WI38 (cell line): Measurements from ENCODE around the gene UGT2B7.

ENCODE experiments used
- H3K4me3 ChIP-seq: 2 replicates; pipeline ENCODE4 v1.5.1; 2011; ENCODE audit warnings: low read depth, mild to moderate bottlenecking, control low read depth, low read length
- CTCF ChIP-seq: IDR thresholded peaks from 2 replicates; pipeline ENCODE4 v1.5.1; 2012; ENCODE audit warnings: low read depth, mild to moderate bottlenecking, control low read depth, low read length

UGT2B7 gene

GRCh38 chr4:69056921-69057550 is 39.2 kb upstream of the UGT2B7 start:
- TF ChIP-seq CTCF, result no peak
- no peak overlapping the region for H3K4me3 ChIP-seq

- no peak for TF ChIP-seq CTCF
- no peak overlapping the region for H3K4me3 ChIP-seq
These were observed 38.5 kb upstream of the UGT2B7 start for GRCh38 chr4:69057620-69058409.

- H3K4me3 ChIP-seq, result no peak overlapping the region
- TF ChIP-seq CTCF, result no peak
These were observed 37.7 kb upstream of the UGT2B7 start for GRCh38 chr4:69058410-69059059.

- no peak overlapping the region for H3K4me3 ChIP-seq
- TF ChIP-seq CTCF, result no peak; the same call in 1 of the 2 replicates
These were observed 35.5 kb upstream of the UGT2B7 start for GRCh38 chr4:69060651-69061308.

GRCh38 chr4:69064391-69064790 is 31.9 kb upstream of the UGT2B7 start:
- no peak for TF ChIP-seq CTCF
- H3K4me3 ChIP-seq, result no peak overlapping the region

GRCh38 chr4:69066945-69067344 is 29.3 kb upstream of the UGT2B7 start:
- no peak overlapping the region for H3K4me3 ChIP-seq
- no peak for TF ChIP-seq CTCF
